Epithelial cell of esophagus (primary cell): ENCODE measurements around the gene TAS1R3.

Source experiments
- DNase-seq: peaks from one replicate; pipeline ENCODE4 v3.0.0; 2010; ENCODE audit warnings: low read depth
- H3K4me3 ChIP-seq: 2 replicates; pipeline ENCODE4 v1.5.1; 2011; ENCODE audit warnings: mild to moderate bottlenecking, low read length, control low read depth
- CTCF ChIP-seq: IDR thresholded peaks from 2 replicates; pipeline ENCODE4 v1.5.1; 2011; ENCODE audit warnings: low read depth, mild to moderate bottlenecking, low read length, control low read depth, inconsistent platforms; ENCODE audit not compliant: insufficient read depth; ENCODE audit errors: missing control alignments

TAS1R3 gene

GRCh38 chr1:1302951-1303509 is 28.1 kb upstream of the TAS1R3 start:
- TF ChIP-seq CTCF: no peak
- no peak overlapping the region for H3K4me3 ChIP-seq
- DNase-seq: peak; percentile 70

- no peak for TF ChIP-seq CTCF
- DNase-seq: no peak
Observed at GRCh38 chr1:1303736-1304135, 27.3 kb upstream of the TAS1R3 start.

GRCh38 chr1:1304331-1305299 is 26.5 kb upstream of the TAS1R3 start:
- no peak for TF ChIP-seq CTCF
- peak overlapping the region; percentile 78 for H3K4me3 ChIP-seq
- DNase-seq: peak; percentile 81

More at GRCh38 chr1:1303736-1304135, 27.3 kb upstream of the TAS1R3 start:
- no peak overlapping the region for H3K4me3 ChIP-seq

- H3K4me3 ChIP-seq: peak overlapping the region; percentile 78
- TF ChIP-seq CTCF: peak; percentile 9
- peak; percentile 83 for DNase-seq
Observed at GRCh38 chr1:1305300-1306069, 25.6 kb upstream of the TAS1R3 start.

- peak; percentile 7 for TF ChIP-seq CTCF
- H3K4me3 ChIP-seq: peak overlapping the region; percentile 78
- DNase-seq: no peak
Observed at GRCh38 chr1:1306070-1306660, 24.9 kb upstream of the TAS1R3 start.

- no peak for TF ChIP-seq CTCF
- DNase-seq: peak; percentile 51
- peak overlapping the region; percentile 78 for H3K4me3 ChIP-seq
Observed at GRCh38 chr1:1306661-1307260, 24.3 kb upstream of the TAS1R3 start.
